Endothelial cell of umbilical vein (primary cell): ENCODE measurements around the gene SPATA24. TPM values are rescaled to one million over a fixed set of nuclear protein-coding genes. Genes with fewer than 3 reads are reported as not detected.

ENCODE experiments used
- BruUV-seq: library from RNA; stranded (reverse); fragments of 400-500 nt; replicated peaks from 2 replicates; lab custom pipeline; 2021; lab: Mats Ljungman, UMichigan
- CTCF ChIA-PET: fragments of 300-600, 350-600 bp; sonication (Branson Sonifier 250); formaldehyde crosslinking; loops from one replicate; lab custom pipeline; 2021; ENCODE audit warnings: antibody characterized with exemption, inconsistent platforms; lab: Charles Lee
- POLR2A ChIA-PET: fragments of 300-600, 350-600 bp; sonication (Branson Sonifier 250); formaldehyde crosslinking; loops from one replicate; lab custom pipeline; 2021; ENCODE audit warnings: antibody characterized with exemption, inconsistent platforms; lab: Charles Lee
- DNase-seq: peaks from one replicate; pipeline ENCODE4 v3.0.0-alpha.2; 2011; ENCODE audit warnings: low read depth, low spot score
- FAIRE-seq: peaks from 2 replicates; lab custom pipeline; 2011; peaks lifted over from hg19 to GRCh38; lab: Jason Lieb, UNC
- H2AFZ ChIP-seq: 2 replicates; pipeline ENCODE4 v1.6.0; 2012; ENCODE audit warnings: low read depth, low read length, control low read depth, inconsistent platforms
- H3K27ac ChIP-seq: 2 replicates; pipeline ENCODE4 v1.5.1; 2011; ENCODE audit warnings: low read depth, mild to moderate bottlenecking, control low read depth, low read length, moderate library complexity; ENCODE audit not compliant: insufficient read depth
- H3K27me3 ChIP-seq, 2 experiments: 2 replicates each; pipeline versions ENCODE4 v1.6.0 to v1.6.1; 2011; ENCODE audit warnings: low read length in 2 of 2, mixed read lengths in 1 of 2; ENCODE audit not compliant: control insufficient read depth in 2 of 2, insufficient read depth in 2 of 2
- H3K36me3 ChIP-seq, 2 experiments: 2 replicates in 1 of 2; 3 replicates in 1 of 2; pipeline ENCODE4 v1.5.1; 2011; ENCODE audit warnings: low read length in 2 of 2, mild to moderate bottlenecking in 1 of 2, moderate library complexity in 1 of 2; ENCODE audit not compliant: control insufficient read depth in 2 of 2, insufficient read depth in 2 of 2; ENCODE audit errors: extremely low read depth in 1 of 2
- H3K4me1 ChIP-seq: 3 replicates; pipeline ENCODE4 v1.5.1; 2011; ENCODE audit warnings: mild to moderate bottlenecking, low read length; ENCODE audit not compliant: control insufficient read depth, insufficient read depth; ENCODE audit errors: extremely low read depth
- H3K4me2 ChIP-seq: 2 replicates; pipeline ENCODE4 v1.6.1; 2011; ENCODE audit warnings: low read length, control low read depth, mixed read lengths; ENCODE audit not compliant: insufficient read depth
- H3K4me3 ChIP-seq, 3 experiments: fragments of 200-600 bp in 1 of 3; sonication (generic), shearing (Covaris generic) in 1 of 3; replicated peaks in 1 of 3; 2 replicates each; pipeline ENCODE4 v1.5.1; 2011 to 2016; ENCODE audit warnings: control low read depth in 3 of 3, low read length in 3 of 3, mild to moderate bottlenecking in 2 of 3, inconsistent platforms in 1 of 3, low read depth in 1 of 3, moderate library complexity in 1 of 3; ENCODE audit not compliant: insufficient read depth in 1 of 3
- H3K79me2 ChIP-seq: 2 replicates; pipeline ENCODE4 v1.6.0; 2012; ENCODE audit warnings: low read length, inconsistent platforms; ENCODE audit not compliant: control insufficient read depth, insufficient read depth
- H3K9ac ChIP-seq: replicated peaks from 2 replicates; pipeline ENCODE3; 2011; ENCODE audit warnings: low read length, control low read depth; ENCODE audit not compliant: insufficient read depth; ENCODE audit errors: extremely low read depth
- H3K9me1 ChIP-seq: replicated peaks from 3 replicates; pipeline ENCODE4 v1.6.0; 2011; ENCODE audit warnings: mild to moderate bottlenecking, low read length; ENCODE audit not compliant: control insufficient read depth, insufficient read depth; ENCODE audit errors: extremely low read depth
- H3K9me3 ChIP-seq: replicated peaks from 2 replicates; pipeline ENCODE4 v1.5.1; 2012; ENCODE audit warnings: low read length, inconsistent platforms; ENCODE audit not compliant: control insufficient read depth, insufficient read depth
- H4K20me1 ChIP-seq: replicated peaks from 2 replicates; pipeline ENCODE3; 2011; ENCODE audit warnings: mild to moderate bottlenecking, low read length; ENCODE audit not compliant: control insufficient read depth, insufficient read depth; ENCODE audit errors: extremely low read depth
- CTCF ChIP-seq, 2 donors: IDR thresholded peaks; 1 replicate in 1 of 2; 2 replicates in 1 of 2; pipeline ENCODE4 v1.5.1; 2011; ENCODE audit warnings: low read length in 2 of 2, mild to moderate bottlenecking in 2 of 2, moderate library complexity in 2 of 2, control low read depth in 1 of 2, inconsistent platforms in 1 of 2, low read depth in 1 of 2; ENCODE audit not compliant: insufficient read depth in 1 of 2; ENCODE audit errors: extremely low read depth in 1 of 2
- EZH2 ChIP-seq: IDR thresholded peaks from 2 replicates; pipeline ENCODE4 v1.6.1; 2012; ENCODE audit warnings: borderline replicate concordance, low read depth, mild to moderate bottlenecking, moderate library complexity, low read length, inconsistent platforms; ENCODE audit not compliant: severe bottlenecking
- FOS ChIP-seq: IDR thresholded peaks from 2 replicates; pipeline ENCODE4 v1.6.1; 2011; ENCODE audit warnings: mild to moderate bottlenecking, low read length, moderate library complexity, borderline replicate concordance; ENCODE audit not compliant: insufficient read depth
- GATA2 ChIP-seq: IDR thresholded peaks from 2 replicates; pipeline ENCODE4 v1.7.0; 2011; ENCODE audit warnings: low read depth, mild to moderate bottlenecking, moderate library complexity, mixed read lengths, low read length; ENCODE audit not compliant: insufficient read length, insufficient read depth
- JUN ChIP-seq: IDR thresholded peaks from 2 replicates; pipeline ENCODE4 v1.6.1; 2011; ENCODE audit warnings: borderline replicate concordance, low read depth; ENCODE audit not compliant: insufficient read length, insufficient read depth
- MAX ChIP-seq: IDR thresholded peaks from 2 replicates; pipeline ENCODE4 v1.6.1; 2011; ENCODE audit not compliant: insufficient read depth, insufficient read length
- MYC ChIP-seq: IDR thresholded peaks from one replicate; pipeline ENCODE4 v1.6.1; 2011; ENCODE audit warnings: mild to moderate bottlenecking, low read depth, low read length
- POLR2A ChIP-seq: IDR thresholded peaks from 2 replicates; pipeline ENCODE4 v1.6.1; 2012; ENCODE audit warnings: low read depth, mild to moderate bottlenecking, control low read depth, low read length
- POLR2AphosphoS5 ChIP-seq: IDR thresholded peaks from 2 replicates; pipeline ENCODE4 v1.6.1; 2012; ENCODE audit warnings: low read depth, mild to moderate bottlenecking, control low read depth, low read length, moderate library complexity; ENCODE audit not compliant: insufficient read depth
- dilution Hi-C: fragments of 300-500 bp; cut with MboI; formaldehyde crosslinking; loops from one replicate; pipeline ENCODE4 v1.15.0; 2019; ENCODE audit warnings: low sequenced_read_pairs; ENCODE audit not compliant: extremely low pct_ligation_motif_present
- intact Hi-C: fragments of 100-400 bp; cut with micrococcal nuclease; formaldehyde crosslinking; loops from one replicate; pipeline ENCODE4 v1.10.0; 2022
- polyA plus RNA-seq, 4 experiments: library from polyadenylated mRNA; depleted of rRNA in 3 of 4; stranded (reverse) in 3 of 4; unstranded in 1 of 4; fragments of >200 nt; gene quantifications; 2 replicates each; pipeline versions ENCODE4 v1.2.1 to v1.2.3, GENCODE V29; 2011 to 2012; ENCODE audit warnings: missing spikeins in 1 of 4
- total RNA-seq: library from RNA; stranded (reverse); gene quantifications from 2 replicates; pipeline ENCODE4 v1.2.3, GENCODE V29; 2021

Gene SPATA24
- total and polyA plus RNA-seq, 2 donors (not counting 3 experiments of a cell fraction or from before 2014, with no cell fraction given) = 3.2 to 7.9 TPM

- Histone ChIP-seq H3K79me2 (no peaks in the 10 kb centered on the region), H3K4me3 (peak overlapping the region in 1 of 3 experiments; percentile 15), H3K4me1 (peaks cover 12% of the 10 kb centered on the region), H3K9me1 (no peaks in the 10 kb centered on the region), H3K4me2 (peak overlapping the region; percentile 52), H2AFZ (peak overlapping the region; percentile 64), H3K9me3 (no peaks in the 10 kb centered on the region), H3K9ac (peak overlapping the region; percentile 10), H3K27ac (no peak overlapping the region), H3K36me3 (no peaks in the 10 kb centered on the region), H3K27me3 (peaks cover 7 to 14% of the 10 kb centered on the region in 2 experiments), H4K20me1 (no peaks in the 10 kb centered on the region)
- no peak for FAIRE-seq
- ChIA-PET POLR2A (interaction anchor here (1.3 kb wide), 1 partner anchor 50 kb away, joined by 3 read pairs; the partner anchor contains the start of gene PAIP2), CTCF (interaction anchor here (0.7 to 2.1 kb wide), 9 partner anchors 9 to 817 kb away, joined by 3 to 7 read pairs (median 3); partner anchors contain the start of genes MATR3 and PAIP2)
- no TSS peak for BruUV-seq
- intact Hi-C loops (loop anchor here (2.0 to 5.0 kb wide), 2 partner anchors 100 to 814 kb away; partner anchors contain the start of gene MATR3), dilution Hi-C loops (no loop called here)
- no peak for TF ChIP-seq EZH2
- TF ChIP-seq POLR2AphosphoS5 = no peak
- no peak for TF ChIP-seq MAX
- no peak for TF ChIP-seq GATA2
- no peak for TF ChIP-seq POLR2A
- no peak for TF ChIP-seq JUN
- TF ChIP-seq FOS = no peak
- no peak for TF ChIP-seq MYC
- no peak for TF ChIP-seq CTCF (IDR thresholded peaks at IDR 0.05; ENCODE audit: extremely low read depth in 1 of 2, insufficient read depth in 1 of 2, low read depth in 1 of 2, low read length in 2 of 2)
- no peak for DNase-seq
These were observed 11.6 kb downstream of the SPATA24 start for GRCh38 chr5:139392324-139392677.
